ENCODE results near the gene FUOM.

The FUOM gene

GRCh38 chr10:133357285-133358161, at the start of gene FUOM:
FUOM (minus strand) TSS chr10:133358019; CDS start chr10:133358007, 12 bp downstream.
- DNase-seq = peak; percentile 89

- DNase-seq = peak; percentile 22
Observed at GRCh38 chr10:133405844-133406527, 48.2 kb upstream of the FUOM start.

GRCh38 chr10:133405272-133405671, 47.5 kb upstream of the FUOM start:
- no peak for DNase-seq

- no peak for DNase-seq
Observed at GRCh38 chr10:133403784-133404183, 46.0 kb upstream of the FUOM start.

GRCh38 chr10:133403359-133403758, 45.5 kb upstream of the FUOM start:
- peak; percentile 24 for DNase-seq

GRCh38 chr10:133401981-133402725, 44.3 kb upstream of the FUOM start:
- DNase-seq = peak; percentile 60

GRCh38 chr10:133401500-133401899, 43.7 kb upstream of the FUOM start:
- DNase-seq = peak; percentile 59

GRCh38 chr10:133400624-133401424, 43.0 kb upstream of the FUOM start:
- DNase-seq = peak; percentile 59

- DNase-seq = peak; percentile 54
Observed at GRCh38 chr10:133399123-133399601, 41.3 kb upstream of the FUOM start.

- DNase-seq = peak; percentile 12
Observed at GRCh38 chr10:133397938-133398337, 40.1 kb upstream of the FUOM start.

- DNase-seq = peak; percentile 37
Observed at GRCh38 chr10:133396035-133396624, 38.3 kb upstream of the FUOM start.

GRCh38 chr10:133394801-133395221, 37.0 kb upstream of the FUOM start:
- DNase-seq = peak; percentile 63

- peak; percentile 98 for DNase-seq
Observed at GRCh38 chr10:133394064-133394663, 36.3 kb upstream of the FUOM start, which contains the start of gene MTG1. MTG1 (plus strand) TSS chr10:133394157; CDS start chr10:133394221, 64 bp downstream.

GRCh38 chr10:133393401-133394063, 35.7 kb upstream of the FUOM start:
- peak; percentile 62 for DNase-seq

- DNase-seq = peak; percentile 68
Observed at GRCh38 chr10:133391761-133392518, 34.1 kb upstream of the FUOM start.

GRCh38 chr10:133391249-133391635, 33.4 kb upstream of the FUOM start:
- DNase-seq = peak; percentile 55

- peak; percentile 61 for DNase-seq
Observed at GRCh38 chr10:133390597-133391248, 32.9 kb upstream of the FUOM start.

GRCh38 chr10:133388973-133389818, 31.4 kb upstream of the FUOM start:
- peak; percentile 75 for DNase-seq

Data from activated effector memory CD4-positive, alpha-beta T cell treated with anti-CD3 and anti-CD28 coated beads, Interleukin-2, amount 50 U/mL, for 16 hours (primary cell).